Body of pancreas (tissue), 4 donors: ENCODE results near the gene MTCL3.

Experiments used
- POLR2A ChIP-seq, 3 donors: fragments of 450-650 bp; IDR thresholded peaks; one replicate each; pipeline ENCODE4 v1.6.1; 2016; ENCODE audit warnings: antibody characterized with exemption in 3 of 3, mild to moderate bottlenecking in 2 of 3
- TF ChIP-seq, protein P1 (sequence below), 7 experiments: fragments of 450-650 bp in 4 of 7; fragments of 200-600 bp in 3 of 7; sonication (generic) in 3 of 7; IDR thresholded peaks; one replicate each; pipeline ENCODE4 v1.5.1; 2016 to 2019; ENCODE audit warnings: antibody characterized with exemption in 7 of 7

DNA sequence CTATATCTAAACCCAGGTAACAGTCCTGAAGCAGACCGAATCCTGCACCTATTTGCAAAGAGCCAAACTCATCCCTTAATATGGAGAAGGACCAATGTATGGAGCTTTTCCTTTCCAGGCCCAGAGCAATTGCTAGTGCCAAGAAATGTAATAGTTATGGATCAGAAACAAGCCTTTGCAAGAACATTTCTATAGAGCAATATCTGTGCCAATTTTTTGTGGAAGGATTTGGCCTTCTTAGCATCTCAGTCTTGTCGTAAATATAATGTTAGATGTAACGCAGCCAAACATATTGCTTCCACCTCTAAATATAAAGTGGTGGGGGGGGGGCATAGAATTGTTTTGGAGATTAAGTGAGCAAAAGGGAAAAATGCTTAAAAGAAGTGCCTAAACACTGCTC is 62.7 kb downstream of the MTCL3 start:
- TF ChIP-seq, protein P1, sequence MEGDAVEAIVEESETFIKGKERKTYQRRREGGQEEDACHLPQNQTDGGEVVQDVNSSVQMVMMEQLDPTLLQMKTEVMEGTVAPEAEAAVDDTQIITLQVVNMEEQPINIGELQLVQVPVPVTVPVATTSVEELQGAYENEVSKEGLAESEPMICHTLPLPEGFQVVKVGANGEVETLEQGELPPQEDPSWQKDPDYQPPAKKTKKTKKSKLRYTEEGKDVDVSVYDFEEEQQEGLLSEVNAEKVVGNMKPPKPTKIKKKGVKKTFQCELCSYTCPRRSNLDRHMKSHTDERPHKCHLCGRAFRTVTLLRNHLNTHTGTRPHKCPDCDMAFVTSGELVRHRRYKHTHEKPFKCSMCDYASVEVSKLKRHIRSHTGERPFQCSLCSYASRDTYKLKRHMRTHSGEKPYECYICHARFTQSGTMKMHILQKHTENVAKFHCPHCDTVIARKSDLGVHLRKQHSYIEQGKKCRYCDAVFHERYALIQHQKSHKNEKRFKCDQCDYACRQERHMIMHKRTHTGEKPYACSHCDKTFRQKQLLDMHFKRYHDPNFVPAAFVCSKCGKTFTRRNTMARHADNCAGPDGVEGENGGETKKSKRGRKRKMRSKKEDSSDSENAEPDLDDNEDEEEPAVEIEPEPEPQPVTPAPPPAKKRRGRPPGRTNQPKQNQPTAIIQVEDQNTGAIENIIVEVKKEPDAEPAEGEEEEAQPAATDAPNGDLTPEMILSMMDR (IDR thresholded peaks at IDR 0.05), result no peak
- TF ChIP-seq POLR2A (IDR thresholded peaks at IDR 0.05), result no peak
